HepG2 (cell line): ENCODE measurements around the gene HOXC11. TPM values are rescaled to one million over a fixed set of nuclear protein-coding genes. Genes with fewer than 3 reads are reported as not detected.

Experiments
- ATAC-seq: fragments of 200-7000 bp; cut with Tn5 transposase; 3 replicates; pipeline ENCODE4 v1.9.1; 2020; ENCODE audit warnings: mild to moderate bottlenecking, moderate library complexity
- BruUV-seq: library from RNA; stranded (reverse); fragments of 400-500 nt; replicated peaks from 2 replicates; lab custom pipeline; 2021; lab: Mats Ljungman, UMichigan
- CTCF ChIA-PET: fragments of 300-600 bp; formaldehyde crosslinking; extraction: SDS; loops from one replicate; lab custom pipeline; 2021; ENCODE audit warnings: low total read pairs, inconsistent platforms, low intra/inter-chr PET ratio; lab: Yijun Ruan, JAX
- POLR2A ChIA-PET: fragments of 350-600 bp; sonication (Branson Sonifier 250); formaldehyde crosslinking; loops from one replicate; lab custom pipeline; 2020; ENCODE audit warnings: antibody characterized with exemption, inconsistent platforms; lab: Yijun Ruan, JAX
- DNase-seq: peaks from one replicate; pipeline ENCODE4 v3.0.0-alpha.2; 2015; ENCODE audit warnings: low spot score
- FAIRE-seq: peaks from 3 replicates; lab custom pipeline; 2011; peaks lifted over from hg19 to GRCh38; lab: Jason Lieb, UNC
- H2AFZ ChIP-seq: one replicate; pipeline ENCODE4 v1.6.1; 2011; ENCODE audit warnings: low read length, inconsistent platforms
- H3K27ac ChIP-seq: fragments of 300-600 bp; 3 replicates; pipeline ENCODE4 v1.8.0; 2011; ENCODE audit warnings: mixed run types, mild to moderate bottlenecking, mixed read lengths, low read length, inconsistent platforms; ENCODE audit not compliant: insufficient read depth; ENCODE audit errors: extremely low read length
- H3K27me3 ChIP-seq, 2 experiments: fragments of 200-600 bp in 1 of 2; 2 replicates in 1 of 2; 3 replicates in 1 of 2; pipeline versions ENCODE4 v1.6.0 to v1.8.0; 2011; ENCODE audit warnings: low read length in 2 of 2, mild to moderate bottlenecking in 2 of 2, moderate library complexity in 2 of 2, inconsistent platforms in 1 of 2; ENCODE audit not compliant: insufficient read depth in 2 of 2, control insufficient read depth in 1 of 2
- H3K36me3 ChIP-seq, 2 experiments: fragments of 200-600 bp in 1 of 2; replicated peaks in 1 of 2; 2 replicates in 1 of 2; 3 replicates in 1 of 2; pipeline versions ENCODE4 v1.5.1 to v1.8.0; 2011; ENCODE audit warnings: low read length in 2 of 2, inconsistent platforms in 1 of 2; ENCODE audit not compliant: insufficient read depth in 2 of 2, control insufficient read depth in 1 of 2
- H3K4me1 ChIP-seq: 2 replicates; pipeline ENCODE4 v1.5.1; 2012; ENCODE audit warnings: low read length, inconsistent platforms; ENCODE audit not compliant: insufficient read depth
- H3K4me2 ChIP-seq: 2 replicates; pipeline ENCODE4 v1.6.0; 2011; ENCODE audit warnings: low read depth, low read length, inconsistent platforms
- H3K4me3 ChIP-seq, 3 experiments: fragments of 200-600 bp in 1 of 3; sonication (generic), shearing (Covaris generic) in 1 of 3; replicated peaks in 1 of 3; 2 replicates each; pipeline ENCODE4 v1.5.1; 2011 to 2016; ENCODE audit warnings: low read length in 3 of 3, inconsistent platforms in 2 of 3, low read depth in 2 of 3, mild to moderate bottlenecking in 2 of 3, control low read depth in 1 of 3, mixed read lengths in 1 of 3; ENCODE audit not compliant: insufficient read depth in 1 of 3
- H3K79me2 ChIP-seq: one replicate; pipeline ENCODE4 v1.6.1; 2011; ENCODE audit warnings: low read length, inconsistent platforms; ENCODE audit not compliant: insufficient read depth
- H3K9ac ChIP-seq: 2 replicates; pipeline ENCODE4 v1.6.0; 2011; ENCODE audit warnings: mild to moderate bottlenecking, low read depth, low read length, inconsistent platforms; ENCODE audit not compliant: insufficient read depth
- H3K9me3 ChIP-seq: 2 replicates; pipeline ENCODE4 v1.5.1; 2012; ENCODE audit warnings: mild to moderate bottlenecking, low read length
- H4K20me1 ChIP-seq: 2 replicates; pipeline ENCODE4 v1.6.0; 2011; ENCODE audit warnings: inconsistent platforms, mild to moderate bottlenecking, low read length, moderate library complexity; ENCODE audit not compliant: insufficient read depth
- ATF5 ChIP-seq: sonication (generic); formaldehyde crosslinking; IDR thresholded peaks from 2 replicates; pipeline ENCODE4 v1.4.0; 2020; ENCODE audit warnings: mild to moderate bottlenecking, low read depth, missing genetic modification reagents
- PREB ChIP-seq: sonication (generic); formaldehyde crosslinking; IDR thresholded peaks from 2 replicates; pipeline ENCODE4 v1.4.0; 2020; ENCODE audit warnings: missing genetic modification reagents
- ZNF609 ChIP-seq: sonication (generic); formaldehyde crosslinking; IDR thresholded peaks from 2 replicates; pipeline ENCODE4 v1.4.0; 2020; ENCODE audit warnings: mild to moderate bottlenecking, missing genetic modification reagents, borderline replicate concordance
- WGBS: methylation state at CpG from one replicate; pipeline ENCODE4 v1.1.6; 2017; ENCODE audit warnings: low lambda C conversion rate; 5-methylcytosine and 5-hydroxymethylcytosine counted together
- in situ Hi-C: cut with HindIII; loops from 2 replicates; pipeline ENCODE4 v1.10.0; 2017; ENCODE audit warnings: low pct_unique_long_range_greater_than_20kb; ENCODE audit not compliant: extremely low pct_ligation_motif_present
- intact Hi-C: fragments of 100-400 bp; cut with micrococcal nuclease; formaldehyde crosslinking; loops from one replicate; pipeline ENCODE4 v1.10.0; 2022; ENCODE audit not compliant: unreplicated experiment
- polyA plus RNA-seq, 8 experiments: library from polyadenylated mRNA; depleted of rRNA in 3 of 8; stranded (reverse) in 7 of 8; unstranded in 1 of 8; fragments of >200 nt; fragmentation: Illumina TruSeq in 4 of 8; extraction: Trizol in 4 of 8; gene quantifications; 2 replicates each; pipeline versions ENCODE4 v1.2.1 to v1.2.3, GENCODE V29; 2011 to 2016; ENCODE audit warnings: low read depth in 4 of 8, missing spikeins in 1 of 8, mixed read lengths in 1 of 8; ENCODE audit not compliant: insufficient read depth in 1 of 8
- total RNA-seq, 5 experiments: library from RNA; depleted of rRNA; stranded (reverse); fragments of >200 nt; fragmentation: Illumina TruSeq; extraction: Trizol; gene quantifications; 2 replicates each; pipeline ENCODE4 v1.2.3, GENCODE V29; 2016; ENCODE audit warnings: low read depth in 1 of 5

HOXC11 gene
- total and polyA plus RNA-seq, 2 of the 13 experiments (the other 11 are each of a cell fraction or from before 2014, with no cell fraction given), result not detected

GRCh38 chr12:54012631-54013409 lies 39.9 kb downstream of the HOXC11 start:
- H3K4me1 ChIP-seq, result peaks cover 21% of the 10 kb centered on the region
- H4K20me1 ChIP-seq, result no peaks in the 10 kb centered on the region
- in situ Hi-C loops (loop anchor here (10.0 kb wide), 1 partner anchor 352 kb away; the partner anchor contains the start of gene GPR84), intact Hi-C loops (no loop called here)
- no peak overlapping the region for H3K4me3 ChIP-seq
- no peak overlapping the region for H3K9ac ChIP-seq
- 12% methylated on average over 6 of the region's 6 CpGs for WGBS
- no peak overlapping the region for H3K27ac ChIP-seq
- CTCF ChIA-PET, result no interaction called here
- POLR2A ChIA-PET, result no interaction called here
- H3K9me3 ChIP-seq, result no peaks in the 10 kb centered on the region
- H3K36me3 ChIP-seq, result no peaks in the 10 kb centered on the region
- H3K27me3 ChIP-seq, result peaks cover 17 to 82% of the 10 kb centered on the region in 2 experiments
- peak; percentile 29; the same call in 1 of the 3 replicates for ATAC-seq
- H3K79me2 ChIP-seq, result no peaks in the 10 kb centered on the region
- no peak for FAIRE-seq
- BruUV-seq, result no TSS peak
- H3K4me2 ChIP-seq, result no peak overlapping the region
- DNase-seq, result no peak
- no peak overlapping the region for H2AFZ ChIP-seq
- TF ChIP-seq PREB (CRISPR knock-in tag) (no peak), ATF5 (CRISPR knock-in tag) (no peak), ZNF609 (CRISPR knock-in tag) (no peak)
- TF ChIP-seq, all 625 proteins: peak for 0
